ENCODE data around the gene LRRC63. TPM values are rescaled to one million over a fixed set of nuclear protein-coding genes. Genes with fewer than 3 reads are reported as not detected.

The LRRC63 gene
- total RNA-seq, 8 experiments from 2014 or later: 0.16 to 0.73 (median 0.36) TPM; not detected in 3

- no peak overlapping the region for H3K27ac ChIP-seq
- no peak for ATAC-seq (replicated peaks in 6 of 8)
- in situ Hi-C loops (cut with MboI; ENCODE audit: low pct_unique_long_range_greater_than_20kb in 2 of 9, low sequenced_read_pairs in 9 of 9, unreplicated experiment in 9 of 9): no loop called here
- no peak overlapping the region for H3K4me3 ChIP-seq
- WGBS, 10 experiments: 21 to 95% (median 88%) methylated on average over 2 to 12 of the region's 15 CpGs; no CpG with 5 or more reads in 2 of the 10 experiments
- no peaks in the 10 kb centered on the region for H3K4me1 ChIP-seq (replicated peaks in 1 of 2)
Observed at GRCh38 chr13:46183018-46183946, 28.4 kb upstream of the LRRC63 start.

GRCh38 chr13:46184277-46184699 lies 27.4 kb upstream of the LRRC63 start:
- ATAC-seq (replicated peaks in 6 of 8): peak in 2 of 8 experiments; percentile 31 to 64
- in situ Hi-C loops (cut with MboI; ENCODE audit: low pct_unique_long_range_greater_than_20kb in 2 of 9, low sequenced_read_pairs in 9 of 9, unreplicated experiment in 9 of 9): no loop called here
- H3K27ac ChIP-seq: no peak overlapping the region
- H3K4me1 ChIP-seq (replicated peaks in 1 of 2): no peaks in the 10 kb centered on the region
- no peak overlapping the region for H3K4me3 ChIP-seq
- 0 to 58% (median 45%) methylated on average over 2 to 5 of the region's 6 CpGs; no CpG with 5 or more reads in 5 of the 10 experiments for WGBS, 10 experiments

GRCh38 chr13:46185634-46186033 lies 26.1 kb upstream of the LRRC63 start:
- 36 to 100% (median 92%) methylated on average over 1 to 4 of the region's 4 CpGs for WGBS, 10 experiments
- Histone ChIP-seq H3K27ac (no peak overlapping the region), H3K4me1 (replicated peaks in 1 of 2) (no peaks in the 10 kb centered on the region), H3K4me3 (no peak overlapping the region)
- in situ Hi-C loops (cut with MboI; ENCODE audit: low pct_unique_long_range_greater_than_20kb in 2 of 9, low sequenced_read_pairs in 9 of 9, unreplicated experiment in 9 of 9): no loop called here
- no peak for ATAC-seq (replicated peaks in 6 of 8)

- in situ Hi-C loops (cut with MboI; ENCODE audit: low pct_unique_long_range_greater_than_20kb in 2 of 9, low sequenced_read_pairs in 9 of 9, unreplicated experiment in 9 of 9): no loop called here
- Histone ChIP-seq H3K27ac (no peak overlapping the region), H3K4me1 (replicated peaks in 1 of 2) (no peaks in the 10 kb centered on the region), H3K4me3 (no peak overlapping the region)
- no peak for ATAC-seq (replicated peaks in 6 of 8)
- 0 to 81% (median 6%) methylated on average over 1 of the region's 1 CpG; no CpG with 5 or more reads in 2 of the 10 experiments for WGBS, 10 experiments
Observed at GRCh38 chr13:46192412-46192811, 19.3 kb upstream of the LRRC63 start.

- H3K27ac ChIP-seq: no peak overlapping the region
- H3K4me1 ChIP-seq (replicated peaks in 1 of 2): no peaks in the 10 kb centered on the region
- no peak for ATAC-seq (replicated peaks in 6 of 8)
- 50 to 100% (median 94%) methylated on average over 1 of the region's 1 CpG; no CpG with 5 or more reads in 4 of the 10 experiments for WGBS, 10 experiments
- in situ Hi-C loops (cut with MboI; ENCODE audit: low pct_unique_long_range_greater_than_20kb in 2 of 9, low sequenced_read_pairs in 9 of 9, unreplicated experiment in 9 of 9): no loop called here
- H3K4me3 ChIP-seq: no peak overlapping the region
Observed at GRCh38 chr13:46195016-46195415, 16.7 kb upstream of the LRRC63 start.

GRCh38 chr13:46197299-46198048 lies 14.3 kb upstream of the LRRC63 start:
- in situ Hi-C loops (cut with MboI; ENCODE audit: low pct_unique_long_range_greater_than_20kb in 2 of 9, low sequenced_read_pairs in 9 of 9, unreplicated experiment in 9 of 9): no loop called here

GRCh38 chr13:46198696-46199193 lies 13.0 kb upstream of the LRRC63 start:
- no peak for ATAC-seq (replicated peaks in 6 of 8)
- in situ Hi-C loops (cut with MboI; ENCODE audit: low pct_unique_long_range_greater_than_20kb in 2 of 9, low sequenced_read_pairs in 9 of 9, unreplicated experiment in 9 of 9): no loop called here
- Histone ChIP-seq H3K27ac (no peak overlapping the region), H3K4me3 (no peak overlapping the region), H3K4me1 (replicated peaks in 1 of 2) (no peaks in the 10 kb centered on the region)
- WGBS, 10 experiments: 0 to 100% (median 88%) methylated on average over 1 to 3 of the region's 3 CpGs

More at GRCh38 chr13:46197299-46198048, 14.3 kb upstream of the LRRC63 start:
- Histone ChIP-seq H3K4me1 (replicated peaks in 1 of 2) (no peaks in the 10 kb centered on the region), H3K4me3 (no peak overlapping the region), H3K27ac (no peak overlapping the region)
- no peak for ATAC-seq (replicated peaks in 6 of 8)
- WGBS, 10 experiments: 0 to 100% (median 60%) methylated on average over 1 to 4 of the region's 4 CpGs; no CpG with 5 or more reads in 1 of the 10 experiments

GRCh38 chr13:46202188-46202795 lies 9.4 kb upstream of the LRRC63 start:
- no peak overlapping the region for H3K27ac ChIP-seq
- no peak overlapping the region for H3K4me3 ChIP-seq
- 62 to 100% (median 88%) methylated on average over 1 to 3 of the region's 3 CpGs for WGBS, 10 experiments
- in situ Hi-C loops (cut with MboI; ENCODE audit: low pct_unique_long_range_greater_than_20kb in 2 of 9, low sequenced_read_pairs in 9 of 9, unreplicated experiment in 9 of 9): no loop called here
- no peaks in the 10 kb centered on the region for H3K4me1 ChIP-seq (replicated peaks in 1 of 2)
- ATAC-seq (replicated peaks in 6 of 8): peak in 1 of 8 experiments; percentile 27

- WGBS, 10 experiments: 0 to 94% (median 67%) methylated on average over 1 to 5 of the region's 5 CpGs
- in situ Hi-C loops (cut with MboI; ENCODE audit: low pct_unique_long_range_greater_than_20kb in 2 of 9, low sequenced_read_pairs in 9 of 9, unreplicated experiment in 9 of 9): no loop called here
- peak in 3 of 8 experiments; percentile 51 to 63 (median 53) for ATAC-seq (replicated peaks in 6 of 8)
Observed at GRCh38 chr13:46202966-46203365, 8.8 kb upstream of the LRRC63 start.

GRCh38 chr13:46206143-46206542 lies 5.6 kb upstream of the LRRC63 start:
- Histone ChIP-seq H3K27ac (no peak overlapping the region), H3K4me1 (replicated peaks in 1 of 2) (no peaks in the 10 kb centered on the region), H3K4me3 (no peak overlapping the region)
- no peak for ATAC-seq (replicated peaks in 6 of 8)
- WGBS, 10 experiments: 0 to 83% (median 20%) methylated on average over 1 of the region's 1 CpG; no CpG with 5 or more reads in 3 of the 10 experiments
- in situ Hi-C loops (cut with MboI; ENCODE audit: low pct_unique_long_range_greater_than_20kb in 2 of 9, low sequenced_read_pairs in 9 of 9, unreplicated experiment in 9 of 9): no loop called here

More at GRCh38 chr13:46202966-46203365, 8.8 kb upstream of the LRRC63 start:
- Histone ChIP-seq H3K4me3 (no peak overlapping the region), H3K4me1 (replicated peaks in 1 of 2) (no peaks in the 10 kb centered on the region), H3K27ac (no peak overlapping the region)

GRCh38 chr13:46207828-46208227 lies 3.9 kb upstream of the LRRC63 start:
- H3K27ac ChIP-seq: no peak overlapping the region
- no peak for ATAC-seq (replicated peaks in 6 of 8)
- in situ Hi-C loops (cut with MboI; ENCODE audit: low pct_unique_long_range_greater_than_20kb in 2 of 9, low sequenced_read_pairs in 9 of 9, unreplicated experiment in 9 of 9): no loop called here
- no peak overlapping the region for H3K4me3 ChIP-seq
- peaks cover 0 to 3% of the 10 kb centered on the region in 2 donors for H3K4me1 ChIP-seq (replicated peaks in 1 of 2)
- 20 to 100% (median 57%) methylated on average over 1 to 7 of the region's 7 CpGs; no CpG with 5 or more reads in 2 of the 10 experiments for whole genome bisulfite sequencing, 10 experiments

- in situ Hi-C loops (cut with MboI; ENCODE audit: low pct_unique_long_range_greater_than_20kb in 2 of 9, low sequenced_read_pairs in 9 of 9, unreplicated experiment in 9 of 9): no loop called here
- H3K4me3 ChIP-seq: peak overlapping the region in 1 of 5 donors; percentile 45
- H3K27ac ChIP-seq: no peak overlapping the region
Observed at GRCh38 chr13:46210362-46211083, 1.2 kb upstream of the LRRC63 start.

More at GRCh38 chr13:46210362-46211083, 1.2 kb upstream of the LRRC63 start:
- 52 to 85% (median 73%) methylated on average over 3 to 6 of the region's 6 CpGs for WGBS, 10 experiments
- H3K4me1 ChIP-seq (replicated peaks in 1 of 2): peaks cover 0 to 3% of the 10 kb centered on the region in 2 donors
- no peak for ATAC-seq (replicated peaks in 6 of 8)

Data from motor neuron (in vitro differentiated cells).